ENCODE measurements around the gene AUTS2.

GRCh38 chr7:70598976-70599375 is 1000.7 kb downstream of the AUTS2 start:
- TF ChIP-seq SP1 (IDR thresholded peaks at IDR 0.05) = no peak
- TF ChIP-seq SUZ12 (IDR thresholded peaks at IDR 0.05) = no peak
- TF ChIP-seq, protein P1, sequence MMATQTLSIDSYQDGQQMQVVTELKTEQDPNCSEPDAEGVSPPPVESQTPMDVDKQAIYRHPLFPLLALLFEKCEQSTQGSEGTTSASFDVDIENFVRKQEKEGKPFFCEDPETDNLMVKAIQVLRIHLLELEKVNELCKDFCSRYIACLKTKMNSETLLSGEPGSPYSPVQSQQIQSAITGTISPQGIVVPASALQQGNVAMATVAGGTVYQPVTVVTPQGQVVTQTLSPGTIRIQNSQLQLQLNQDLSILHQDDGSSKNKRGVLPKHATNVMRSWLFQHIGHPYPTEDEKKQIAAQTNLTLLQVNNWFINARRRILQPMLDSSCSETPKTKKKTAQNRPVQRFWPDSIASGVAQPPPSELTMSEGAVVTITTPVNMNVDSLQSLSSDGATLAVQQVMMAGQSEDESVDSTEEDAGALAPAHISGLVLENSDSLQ (IDR thresholded peaks at IDR 0.05) = no peak
- no peak for TF ChIP-seq HDGF (IDR thresholded peaks at IDR 0.05; ENCODE audit: borderline replicate concordance)
- TF ChIP-seq BHLHE40 (IDR thresholded peaks at IDR 0.05; ENCODE audit: borderline replicate concordance) = no peak
- TF ChIP-seq TARDBP (IDR thresholded peaks at IDR 0.05) = no peak
